Fibroblast of the aortic adventitia (primary cell): Measurements from ENCODE around the gene KCNQ1. TPM values are rescaled to one million over a fixed set of nuclear protein-coding genes. Genes with fewer than 3 reads are reported as not detected.

ENCODE experiments used
- DNase-seq: peaks from one replicate; pipeline ENCODE4 v3.0.0-alpha.2; 2010; ENCODE audit warnings: low read depth
- H3K4me3 ChIP-seq: 2 replicates; pipeline ENCODE4 v1.5.1; 2011; ENCODE audit warnings: low read depth, mild to moderate bottlenecking, control low read depth, low read length, moderate library complexity
- total RNA-seq: library from RNA; depleted of rRNA; stranded (reverse); fragments of >200 nt; gene quantifications from 2 replicates; pipeline ENCODE4 v1.2.3, GENCODE V29; 2012; ENCODE audit warnings: low replicate concordance
- TF ChIP-seq, protein P1 (sequence below): IDR thresholded peaks from 2 replicates; pipeline ENCODE4 v1.5.1; 2011; ENCODE audit warnings: mild to moderate bottlenecking, low read length, control low read depth, inconsistent platforms; ENCODE audit not compliant: insufficient read depth

Gene KCNQ1
- total RNA-seq, 1 donor, result not detected

DNA sequence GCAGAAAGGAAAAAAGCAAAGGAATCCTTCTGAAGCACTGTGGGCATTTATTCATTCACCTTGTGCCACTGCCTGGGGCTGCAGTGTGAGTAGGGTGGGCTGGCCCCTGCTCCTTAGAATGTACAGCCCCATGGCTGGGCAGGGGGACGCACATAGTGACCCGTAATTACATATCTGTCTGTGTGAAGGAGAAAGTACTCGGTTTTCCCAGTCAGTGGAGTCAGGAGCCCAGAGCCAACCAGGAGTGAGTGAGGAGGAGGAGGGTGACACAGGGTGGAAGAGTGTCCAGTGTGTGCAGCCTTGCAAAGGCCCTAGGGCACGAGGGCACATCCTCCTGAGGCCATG, 348.9 kb downstream of the KCNQ1 start:
- TF ChIP-seq, protein P1, sequence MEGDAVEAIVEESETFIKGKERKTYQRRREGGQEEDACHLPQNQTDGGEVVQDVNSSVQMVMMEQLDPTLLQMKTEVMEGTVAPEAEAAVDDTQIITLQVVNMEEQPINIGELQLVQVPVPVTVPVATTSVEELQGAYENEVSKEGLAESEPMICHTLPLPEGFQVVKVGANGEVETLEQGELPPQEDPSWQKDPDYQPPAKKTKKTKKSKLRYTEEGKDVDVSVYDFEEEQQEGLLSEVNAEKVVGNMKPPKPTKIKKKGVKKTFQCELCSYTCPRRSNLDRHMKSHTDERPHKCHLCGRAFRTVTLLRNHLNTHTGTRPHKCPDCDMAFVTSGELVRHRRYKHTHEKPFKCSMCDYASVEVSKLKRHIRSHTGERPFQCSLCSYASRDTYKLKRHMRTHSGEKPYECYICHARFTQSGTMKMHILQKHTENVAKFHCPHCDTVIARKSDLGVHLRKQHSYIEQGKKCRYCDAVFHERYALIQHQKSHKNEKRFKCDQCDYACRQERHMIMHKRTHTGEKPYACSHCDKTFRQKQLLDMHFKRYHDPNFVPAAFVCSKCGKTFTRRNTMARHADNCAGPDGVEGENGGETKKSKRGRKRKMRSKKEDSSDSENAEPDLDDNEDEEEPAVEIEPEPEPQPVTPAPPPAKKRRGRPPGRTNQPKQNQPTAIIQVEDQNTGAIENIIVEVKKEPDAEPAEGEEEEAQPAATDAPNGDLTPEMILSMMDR, result no peak
- H3K4me3 ChIP-seq, result no peak overlapping the region
- DNase-seq, result no peak

DNA sequence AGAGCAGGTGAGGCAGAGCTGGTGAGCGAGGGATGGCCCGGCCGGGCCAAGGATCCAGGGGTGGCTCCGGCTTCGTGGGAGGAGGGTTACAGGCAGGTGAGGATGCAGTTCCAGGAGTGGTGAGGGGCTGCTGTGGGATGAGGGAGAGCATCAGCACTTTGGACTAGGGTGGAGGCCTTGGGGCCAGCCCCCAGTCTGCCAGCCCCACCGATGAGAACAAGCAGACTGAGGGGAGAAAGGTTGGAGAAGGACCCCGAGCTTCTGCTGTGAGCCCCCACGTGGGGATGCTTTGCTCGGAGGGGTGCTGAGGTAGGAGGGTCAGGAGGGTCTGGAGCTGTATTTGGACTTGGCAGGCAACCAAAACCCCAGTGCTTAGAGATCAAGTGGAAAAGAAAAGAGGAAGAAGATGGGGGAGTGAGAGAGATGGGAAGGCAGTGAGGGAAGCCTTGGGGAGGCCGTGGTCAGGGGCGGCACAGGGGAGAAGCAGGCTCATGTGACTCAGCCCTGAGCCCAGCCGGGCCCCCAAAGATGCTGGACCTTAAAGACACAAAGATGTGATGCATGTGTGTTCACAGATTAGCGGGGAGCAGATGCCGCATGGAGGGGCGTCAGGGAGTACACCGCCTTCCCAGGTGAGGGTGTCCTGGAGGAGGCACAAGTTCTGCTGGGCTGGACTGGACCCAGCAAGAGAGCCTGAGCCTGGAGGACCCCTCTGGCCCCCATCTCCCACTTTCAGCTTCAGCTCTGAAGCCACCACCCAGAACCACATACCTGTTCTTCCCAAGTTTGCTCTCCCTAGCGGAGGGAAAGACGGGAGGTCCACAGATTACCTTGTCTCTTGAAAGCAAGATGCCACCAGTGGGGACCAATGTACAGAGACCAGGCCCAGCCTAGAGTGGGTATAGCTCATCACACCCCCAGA, 349.5 kb downstream of the KCNQ1 start:
- DNase-seq, result no peak
- TF ChIP-seq, protein P1, result no peak

DNA sequence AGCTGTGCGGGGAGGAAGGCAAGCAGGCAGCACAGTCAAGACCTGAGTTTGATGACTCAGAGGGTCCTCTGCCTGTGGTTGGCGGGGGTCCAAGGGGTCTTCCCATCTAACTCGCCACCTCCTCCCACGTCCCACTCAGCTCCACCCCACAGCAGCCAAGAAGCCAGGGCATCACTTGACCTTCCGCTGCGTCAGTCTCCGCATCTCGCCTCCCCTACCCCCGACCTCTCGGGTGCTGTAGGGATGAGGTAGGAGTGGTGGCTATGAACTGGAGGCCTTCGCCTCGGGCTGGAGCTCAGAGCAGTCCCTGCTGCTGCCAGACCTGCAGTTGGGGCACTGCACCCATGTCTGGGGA, 350.1 kb downstream of the KCNQ1 start:
- H3K4me3 ChIP-seq, result no peak overlapping the region
- TF ChIP-seq, protein P1, result no peak
- DNase-seq, result no peak

More for the DNA sequence above, 349.5 kb downstream of the KCNQ1 start:
- no peak overlapping the region for H3K4me3 ChIP-seq

DNA sequence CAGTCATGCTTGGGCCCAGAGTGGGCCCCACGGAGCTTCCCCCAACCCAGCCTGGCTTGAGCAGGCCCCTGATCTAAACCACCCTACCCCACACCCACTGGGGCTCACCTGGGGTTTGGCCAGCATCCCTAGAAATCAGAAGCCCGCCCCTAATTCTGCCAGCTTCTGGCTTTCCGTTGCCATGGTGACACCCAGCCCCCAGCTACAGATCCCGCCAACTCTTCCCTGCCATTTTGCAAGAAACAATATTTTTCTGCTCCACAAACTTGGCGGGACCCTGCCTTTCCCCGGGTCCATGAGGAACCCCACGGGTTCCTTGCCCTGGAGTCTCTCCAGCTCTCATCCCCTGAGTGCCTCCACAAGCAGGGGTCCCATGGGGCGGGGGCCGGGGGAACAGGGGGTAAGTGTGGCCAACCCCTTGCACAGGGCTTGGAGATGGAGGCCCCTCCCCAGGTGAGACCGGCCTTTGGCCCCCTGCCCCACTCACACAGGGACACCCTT, 350.7 kb downstream of the KCNQ1 start:
- DNase-seq, result no peak
- TF ChIP-seq, protein P1, result no peak
- H3K4me3 ChIP-seq, result no peak overlapping the region

DNA sequence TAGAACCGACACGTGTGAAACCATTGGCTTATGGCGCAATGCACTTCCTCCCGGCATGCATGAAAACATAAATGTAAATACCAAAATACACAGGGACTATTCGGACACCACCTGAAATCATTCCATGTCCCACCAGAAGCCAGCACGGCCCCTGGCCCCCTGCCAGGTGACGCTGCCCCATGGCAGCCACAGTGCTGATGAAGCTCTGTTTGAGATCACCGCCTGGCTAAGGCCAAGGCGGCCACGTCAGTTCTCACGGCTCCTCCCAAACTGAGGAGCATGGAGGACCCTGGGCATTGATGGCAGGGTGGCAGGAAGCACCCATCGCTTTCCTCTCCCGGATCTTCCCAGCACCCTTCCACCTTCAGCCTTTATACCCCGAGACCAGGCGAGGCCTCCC, 351.3 kb downstream of the KCNQ1 start:
- TF ChIP-seq, protein P1, result no peak
- DNase-seq, result no peak
- H3K4me3 ChIP-seq, result no peak overlapping the region

DNA sequence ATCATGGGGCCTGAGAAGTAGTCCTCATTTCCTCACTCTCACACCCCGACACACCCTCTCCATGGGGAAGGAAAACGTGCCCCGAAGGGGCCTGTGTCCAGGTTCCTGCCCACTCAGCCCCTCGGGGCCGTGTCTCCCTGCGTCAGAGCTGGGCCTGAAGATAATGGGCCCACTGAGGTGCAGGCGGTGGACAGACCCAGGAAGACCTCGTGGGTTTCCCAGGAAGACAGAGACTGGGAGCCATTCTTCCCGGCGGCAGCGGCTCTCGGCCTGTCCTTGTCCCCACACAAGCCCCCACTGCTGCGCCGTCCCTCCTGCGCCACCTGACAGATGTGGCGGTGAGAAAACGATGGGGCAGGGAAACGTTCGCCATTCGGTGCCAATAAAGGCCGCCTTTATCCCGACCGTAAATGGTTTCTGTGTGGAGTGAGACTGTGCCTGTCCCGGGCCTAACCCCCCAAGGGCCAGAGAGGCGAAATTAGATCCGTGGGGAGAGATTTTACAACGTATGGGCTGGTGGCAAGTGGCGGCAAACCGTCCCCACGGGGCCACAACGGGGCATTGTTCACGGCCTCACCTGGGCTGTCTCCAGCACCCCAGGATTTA, 351.8 kb downstream of the KCNQ1 start:
- H3K4me3 ChIP-seq, result no peak overlapping the region
- TF ChIP-seq, protein P1, result no peak
- DNase-seq, result no peak
